ENCODE measurements around the gene NPAS3. TPM values are rescaled to one million over a fixed set of nuclear protein-coding genes. Genes with fewer than 3 reads are reported as not detected.

NPAS3 gene
- total and polyA plus RNA-seq, 2 of the 8 experiments (the other 6 are each of a cell fraction or from before 2014, with no cell fraction given) = 0.11 to 0.60 TPM

DNA sequence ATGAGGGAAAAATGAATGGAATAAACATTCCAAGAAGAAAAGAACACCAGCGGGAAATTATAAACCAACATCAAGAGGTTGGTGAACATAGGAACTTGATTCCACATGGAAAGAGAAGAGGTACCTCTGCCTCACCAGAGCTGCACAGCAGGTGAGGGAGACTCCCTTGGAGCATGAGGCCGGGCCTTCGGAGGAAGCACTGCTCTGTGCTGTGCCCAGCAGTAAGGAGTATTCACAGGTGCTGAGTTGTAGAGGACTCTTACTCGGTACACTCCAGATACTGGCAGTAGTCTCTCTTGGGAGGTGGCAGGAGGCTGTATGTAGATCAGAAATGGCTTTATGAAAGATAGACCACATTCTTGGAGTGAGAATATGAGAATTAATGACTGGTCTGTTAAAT is 76.0 kb downstream of the NPAS3 start:
- CTCF ChIA-PET (ENCODE audit: partially characterized antibody) = no interaction called here
- no peak overlapping the region for H3K9ac ChIP-seq (replicated peaks in 1 of 4; ENCODE audit: extremely low read depth in 1 of 4, low read depth in 3 of 4, low read length in 3 of 4)
- WGBS, 2 experiments (ENCODE audit: extremely low coverage in 1 of 2, insufficient coverage in 1 of 2, insufficient read length in 1 of 2, insufficient replicate concordance in 2 of 2, low coverage in 1 of 2, low lambda C conversion rate in 2 of 2, missing lambda C conversion rate in 1 of 2) = 88% methylated on average over 4 of the region's 4 CpGs; no CpG with 5 or more reads in 1 of the 2 experiments
- H4K91ac ChIP-seq (replicated peaks; ENCODE audit: insufficient read length, low read length) = no peak overlapping the region
- no peaks in the 10 kb centered on the region for H3K23me2 ChIP-seq (ENCODE audit: low read depth, low read length)
- H3K27me3 ChIP-seq (replicated peaks in 1 of 4; ENCODE audit: control insufficient read depth in 3 of 4, extremely low read depth in 1 of 4, insufficient read depth in 3 of 4, low read length in 3 of 4) = no peaks in the 10 kb centered on the region
- H3K4me3 ChIP-seq (ENCODE audit: extremely low read depth in 1 of 4, insufficient read depth in 2 of 4, low read depth in 3 of 4, low read length in 4 of 4) = no peak overlapping the region
- no peak overlapping the region for H3K14ac ChIP-seq (ENCODE audit: insufficient read length)
- no peak overlapping the region for H3K27ac ChIP-seq (ENCODE audit: low read depth, low read length)
- no peaks in the 10 kb centered on the region for H3K79me1 ChIP-seq (ENCODE audit: low read depth, low read length)
- H3K56ac ChIP-seq (replicated peaks; ENCODE audit: insufficient read length, low read depth, low read length) = no peak overlapping the region
- no peak overlapping the region for H2BK120ac ChIP-seq (replicated peaks; ENCODE audit: low read depth, low read length)
- no peaks in the 10 kb centered on the region for H4K20me1 ChIP-seq (replicated peaks in 1 of 2; ENCODE audit: control insufficient read depth in 1 of 2, insufficient read depth in 2 of 2, low read length in 2 of 2)
- POLR2A ChIA-PET (ENCODE audit: partially characterized antibody) = no interaction called here
- no peak overlapping the region for H3K23ac ChIP-seq (ENCODE audit: insufficient read length)
- no peak for FAIRE-seq
- H3K18ac ChIP-seq (ENCODE audit: extremely low read depth, low read length) = no peak overlapping the region
- H4K5ac ChIP-seq (ENCODE audit: insufficient read length, low read depth, low read length) = no peak overlapping the region
- no peak overlapping the region for H3K4me2 ChIP-seq (ENCODE audit: insufficient read depth in 1 of 2, low read depth in 2 of 2, low read length in 2 of 2)
- H2AFZ ChIP-seq (ENCODE audit: low read length) = 0 out of 2 replicates have a peak overlapping the region, but pooled peaks have one; percentile 77
- no peaks in the 10 kb centered on the region for H3K36me3 ChIP-seq (ENCODE audit: control insufficient read depth in 2 of 4, insufficient read depth in 4 of 4, low read length in 3 of 4)
- H2BK20ac ChIP-seq (ENCODE audit: low read length) = no peak overlapping the region
- H2BK12ac ChIP-seq (ENCODE audit: low read depth, low read length) = no peak overlapping the region
- no peak for DNase-seq (ENCODE audit: low read depth in 1 of 2, low spot score in 2 of 2)
- no peak overlapping the region for H2AK5ac ChIP-seq (ENCODE audit: low read depth, low read length)
- H4K8ac ChIP-seq (ENCODE audit: extremely low read depth, insufficient read depth, low read length) = no peak overlapping the region
- no peaks in the 10 kb centered on the region for H3K79me2 ChIP-seq (ENCODE audit: control insufficient read depth in 1 of 2, insufficient read depth in 2 of 2, low read length in 2 of 2)
- no peaks in the 10 kb centered on the region for H3K9me3 ChIP-seq (ENCODE audit: insufficient read depth in 2 of 2, low read depth in 1 of 2, low read length in 1 of 2)
- H3K4ac ChIP-seq (replicated peaks; ENCODE audit: insufficient read length, low read depth, low read length) = no peak overlapping the region
- no peaks in the 10 kb centered on the region for H3K4me1 ChIP-seq (replicated peaks in 1 of 4; ENCODE audit: control insufficient read depth in 3 of 4, insufficient read depth in 4 of 4, low read length in 3 of 4)
- TF ChIP-seq CBX5 (IDR thresholded peaks at IDR 0.05; ENCODE audit: low read depth, low read length) (no peak), HDAC2 (IDR thresholded peaks at IDR 0.05; ENCODE audit: borderline replicate concordance in 1 of 2, low read depth in 2 of 2, low read length in 2 of 2) (no peak), BACH1 (IDR thresholded peaks at IDR 0.05; ENCODE audit: low read length) (no peak), CHD2 (IDR thresholded peaks at IDR 0.05; ENCODE audit: low read length) (no peak), BRCA1 (IDR thresholded peaks at IDR 0.05; ENCODE audit: low read depth, low read length) (no peak), PHF8 (conservative IDR thresholded peaks at IDR 0.05; ENCODE audit: low read depth, low read length) (no peak), CTBP2 (IDR thresholded peaks at IDR 0.05; ENCODE audit: borderline replicate concordance, insufficient read depth, insufficient read length, low read length) (no peak), SIX5 (IDR thresholded peaks at IDR 0.05; ENCODE audit: low read depth, low read length) (no peak)
- TF ChIP-seq, protein P1, sequence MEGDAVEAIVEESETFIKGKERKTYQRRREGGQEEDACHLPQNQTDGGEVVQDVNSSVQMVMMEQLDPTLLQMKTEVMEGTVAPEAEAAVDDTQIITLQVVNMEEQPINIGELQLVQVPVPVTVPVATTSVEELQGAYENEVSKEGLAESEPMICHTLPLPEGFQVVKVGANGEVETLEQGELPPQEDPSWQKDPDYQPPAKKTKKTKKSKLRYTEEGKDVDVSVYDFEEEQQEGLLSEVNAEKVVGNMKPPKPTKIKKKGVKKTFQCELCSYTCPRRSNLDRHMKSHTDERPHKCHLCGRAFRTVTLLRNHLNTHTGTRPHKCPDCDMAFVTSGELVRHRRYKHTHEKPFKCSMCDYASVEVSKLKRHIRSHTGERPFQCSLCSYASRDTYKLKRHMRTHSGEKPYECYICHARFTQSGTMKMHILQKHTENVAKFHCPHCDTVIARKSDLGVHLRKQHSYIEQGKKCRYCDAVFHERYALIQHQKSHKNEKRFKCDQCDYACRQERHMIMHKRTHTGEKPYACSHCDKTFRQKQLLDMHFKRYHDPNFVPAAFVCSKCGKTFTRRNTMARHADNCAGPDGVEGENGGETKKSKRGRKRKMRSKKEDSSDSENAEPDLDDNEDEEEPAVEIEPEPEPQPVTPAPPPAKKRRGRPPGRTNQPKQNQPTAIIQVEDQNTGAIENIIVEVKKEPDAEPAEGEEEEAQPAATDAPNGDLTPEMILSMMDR (IDR thresholded peaks at IDR 0.05; ENCODE audit: control extremely low read depth in 1 of 3, insufficient read depth in 1 of 3, low read depth in 1 of 3, low read length in 3 of 3) = no peak
- H2BK15ac ChIP-seq (ENCODE audit: low read length) = no peak overlapping the region
- no peak overlapping the region for H2BK5ac ChIP-seq (ENCODE audit: low read depth, low read length)

Data from H1 (cell line).